Measurements from ENCODE around the gene ZC3H11A.
A peak's percentile ranks its signal among the peaks of the same experiment; 100 is the strongest.
"Not testable (repeated sequence)": the region's sequence is repeated elsewhere in the genome, so short reads cannot be mapped to it uniquely, and the experiment has no call there.

ZC3H11A gene

DNA sequence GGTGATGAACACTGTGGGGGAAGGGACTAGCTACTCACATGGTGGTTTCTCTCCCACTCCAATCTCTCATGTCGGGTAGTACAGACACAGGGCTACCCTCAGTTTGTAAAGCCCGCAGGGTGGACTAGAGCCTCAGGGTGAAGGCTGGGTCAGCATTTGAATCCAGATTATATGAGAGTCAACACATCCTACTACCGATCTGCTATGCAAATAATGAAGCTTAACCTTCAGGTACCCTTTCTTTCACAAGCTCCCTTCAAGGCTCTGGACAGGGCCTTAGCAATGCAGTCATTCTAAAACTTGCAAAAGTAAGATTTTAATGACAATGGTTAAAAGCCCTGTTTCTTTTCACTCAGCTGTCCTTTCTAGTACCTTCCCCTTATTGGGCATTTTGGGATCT lies 5.5 kb upstream of the ZC3H11A start:
- no peak for DNase-seq

DNA sequence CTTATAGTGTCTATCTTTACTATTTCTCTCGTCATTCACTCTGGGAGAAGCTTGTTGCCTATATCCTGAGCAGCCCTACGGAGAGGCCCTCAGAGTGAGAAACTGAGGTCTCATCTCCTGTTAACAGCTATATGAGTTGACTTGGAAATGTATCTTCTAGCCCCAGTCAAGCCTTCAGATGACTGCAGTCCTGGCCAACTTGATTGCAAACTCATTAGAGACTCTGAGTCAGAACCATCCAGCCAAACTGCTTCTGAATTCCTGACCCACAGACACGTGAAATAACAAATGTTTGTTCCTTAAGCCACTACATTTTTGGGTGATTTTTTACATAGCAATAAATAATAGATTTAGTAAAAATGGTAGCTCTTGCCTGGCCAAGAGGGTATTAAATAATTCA lies 3.9 kb upstream of the ZC3H11A start:
- DNase-seq, result no peak

DNA sequence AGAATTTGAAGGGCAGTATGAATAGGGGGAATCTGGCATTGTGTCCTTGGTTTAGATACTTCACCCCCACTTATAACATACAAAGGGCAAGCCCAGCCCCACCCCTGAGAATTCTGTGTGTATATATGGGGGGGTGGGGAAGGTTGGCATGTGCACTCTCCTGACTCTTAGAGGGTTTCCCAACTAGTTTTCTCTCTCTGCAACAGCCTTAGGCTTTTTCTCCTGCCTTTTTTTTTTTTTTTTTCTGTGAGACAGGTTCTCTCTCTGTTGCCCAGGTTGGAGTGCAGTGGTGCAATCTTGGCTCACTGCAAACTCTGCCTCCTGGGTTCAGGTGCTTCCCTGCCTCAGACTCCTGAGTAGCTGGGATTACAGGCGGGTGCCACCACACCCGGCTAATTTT lies 2.9 kb upstream of the ZC3H11A start:
- DNase-seq, result no peak

DNA sequence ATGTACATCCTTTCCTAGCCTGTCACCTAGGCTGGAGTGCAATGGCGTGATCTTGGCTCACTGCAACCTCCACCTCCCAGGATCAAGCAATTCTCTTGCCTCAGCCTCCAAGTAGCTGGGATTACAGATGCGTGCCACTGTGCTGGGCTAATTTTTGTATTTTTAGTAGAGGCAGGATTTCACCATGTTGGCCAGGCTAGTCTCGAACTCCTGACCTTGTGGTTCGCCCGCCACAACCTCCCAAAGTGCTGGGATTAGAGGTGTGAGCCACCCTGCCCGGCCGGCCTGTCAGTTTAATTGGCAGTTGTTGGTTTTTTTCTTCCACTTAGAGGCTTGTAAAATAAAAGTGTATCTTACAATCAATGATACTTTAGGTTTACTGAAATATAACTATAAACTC lies 1.9 kb upstream of the ZC3H11A start:
- not testable (repeated sequence) for DNase-seq

DNA sequence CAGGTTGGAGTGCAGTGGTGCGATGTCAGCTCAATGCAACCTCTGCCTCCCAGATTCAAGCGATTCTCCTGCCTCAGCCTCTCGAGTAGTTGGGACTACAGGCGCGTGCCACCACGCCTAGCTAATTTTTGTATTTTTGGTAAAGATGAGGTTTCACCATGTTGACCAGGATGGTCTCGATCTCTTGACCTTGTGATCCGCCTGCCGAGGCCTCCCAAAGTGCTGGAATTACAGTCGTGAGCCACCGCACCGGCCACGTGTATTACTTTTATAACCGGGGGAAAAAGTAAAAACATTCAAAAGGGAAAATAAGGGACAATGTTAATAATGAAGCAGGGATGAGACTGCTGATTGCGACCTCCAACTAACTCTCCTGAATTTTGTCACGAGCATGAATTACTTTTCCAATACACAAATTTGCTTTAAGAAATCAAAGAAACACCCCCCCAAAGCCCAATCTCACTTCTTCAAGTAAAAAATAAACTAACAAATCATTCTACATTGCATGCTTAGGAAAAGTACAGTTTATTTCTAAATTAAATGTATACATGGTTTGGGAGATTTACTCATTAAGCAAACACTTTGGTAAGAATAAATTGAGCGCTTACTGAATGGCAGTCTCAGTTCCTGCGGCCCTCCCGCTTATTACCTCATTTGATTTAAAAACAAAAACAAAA lies 521 bp upstream of the ZC3H11A start:
- DNase-seq, result no peak

DNA sequence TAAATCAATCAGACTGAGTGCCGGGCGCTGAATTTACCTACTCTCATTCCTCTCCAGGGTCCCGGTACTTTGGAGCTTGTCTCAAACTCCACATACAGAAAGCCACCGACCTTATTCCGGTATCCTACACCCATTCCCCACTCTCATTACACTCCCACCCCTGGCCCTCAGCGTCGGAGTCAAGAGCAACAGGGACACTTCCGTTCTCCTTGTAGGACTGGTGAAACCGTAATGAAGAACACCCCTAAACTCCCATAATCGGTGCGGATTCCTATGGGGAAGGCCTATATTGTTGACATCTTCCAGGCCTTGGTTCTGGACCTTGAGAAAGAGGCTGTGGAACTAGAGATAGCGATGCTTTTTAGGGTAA lies 798 bp downstream of the ZC3H11A start:
- peak; percentile 21 to 53 for DNase-seq

DNA sequence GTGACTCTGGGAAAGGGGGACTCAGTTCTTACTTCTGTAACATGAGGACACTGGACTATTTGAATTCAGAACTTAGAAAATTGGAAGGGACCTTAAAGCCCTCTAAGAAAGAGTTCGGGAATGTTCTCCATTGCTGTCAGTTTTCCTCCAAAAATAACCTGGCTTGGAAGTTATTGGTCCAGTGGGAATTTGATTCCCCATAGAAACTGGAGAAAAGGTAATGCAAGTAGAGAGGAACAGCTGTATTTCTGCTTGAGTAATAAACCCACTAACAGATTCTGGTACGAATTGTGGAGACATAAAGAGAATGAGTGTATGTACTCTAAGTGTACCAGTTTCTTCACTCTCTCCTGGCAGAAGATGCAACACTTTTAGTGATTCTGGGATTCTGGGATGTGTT lies 1.8 kb downstream of the ZC3H11A start:
- DNase-seq, result no peak

DNA sequence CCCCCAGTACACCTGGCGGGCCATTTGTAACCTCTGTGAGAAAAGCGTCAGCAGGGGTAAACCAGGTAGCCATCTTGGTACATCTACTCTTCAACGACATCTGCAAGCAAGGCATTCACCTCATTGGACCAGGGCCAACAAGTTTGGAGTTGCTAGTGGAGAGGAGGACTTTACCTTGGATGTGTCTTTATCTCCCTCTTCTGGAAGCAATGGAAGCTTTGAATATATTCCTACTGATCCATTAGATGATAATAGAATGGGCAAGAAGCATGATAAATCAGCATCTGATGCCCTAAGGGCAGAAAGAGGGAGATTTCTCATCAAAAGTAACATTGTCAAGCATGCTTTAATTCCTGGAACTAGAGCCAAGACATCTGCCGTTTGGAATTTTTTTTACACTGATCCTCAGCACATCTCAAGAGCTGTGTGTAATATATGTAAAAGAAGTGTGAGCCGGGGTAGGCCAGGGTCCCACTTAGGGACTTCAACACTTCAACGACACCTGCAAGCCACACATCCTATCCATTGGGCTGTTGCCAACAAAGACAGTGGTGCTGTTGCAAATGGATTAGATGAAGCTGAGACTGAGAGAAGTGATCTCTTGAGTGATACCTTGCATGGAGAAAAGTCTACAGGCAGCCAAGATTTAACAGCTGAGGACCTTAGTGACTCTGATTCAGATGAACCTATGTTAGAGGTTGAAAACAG lies 2.7 kb downstream of the ZC3H11A start:
- peak in 1 of 2 experiments; percentile 11 for DNase-seq

DNA sequence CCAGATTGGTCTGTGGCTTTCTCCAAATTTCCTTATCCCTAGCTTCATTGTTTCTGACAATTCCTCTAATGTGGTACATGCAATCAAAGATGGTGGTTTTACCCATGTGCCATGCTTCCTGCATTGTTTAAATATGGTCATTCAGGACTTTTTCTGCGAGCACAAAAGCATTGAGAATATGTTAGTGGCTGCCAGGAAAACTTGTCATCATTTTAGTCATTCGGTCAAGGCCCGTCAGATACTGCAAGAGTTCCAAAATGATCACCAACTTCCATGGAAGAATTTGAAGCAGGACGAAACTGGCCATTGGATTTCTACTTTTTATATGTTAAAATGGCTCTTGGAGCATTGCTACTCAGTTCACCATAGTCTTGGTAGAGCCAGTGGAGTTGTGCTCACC lies 3.7 kb downstream of the ZC3H11A start:
- DNase-seq, result no peak

DNA sequence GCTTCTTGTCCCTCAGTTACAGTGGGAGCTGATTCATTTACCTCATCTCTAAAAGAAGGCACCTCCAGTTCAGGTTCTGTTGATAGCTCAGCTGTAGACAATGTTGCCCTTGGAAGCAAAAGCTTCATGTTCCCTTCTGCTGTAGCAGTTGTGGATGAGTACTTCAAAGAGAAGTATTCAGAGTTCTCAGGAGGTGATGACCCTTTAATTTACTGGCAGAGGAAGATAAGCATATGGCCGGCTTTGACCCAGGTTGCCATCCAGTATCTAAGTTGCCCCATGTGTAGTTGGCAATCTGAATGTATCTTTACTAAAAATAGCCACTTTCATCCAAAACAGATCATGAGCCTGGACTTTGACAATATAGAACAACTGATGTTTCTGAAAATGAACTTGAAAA lies 4.5 kb downstream of the ZC3H11A start:
- DNase-seq, result no peak

DNA sequence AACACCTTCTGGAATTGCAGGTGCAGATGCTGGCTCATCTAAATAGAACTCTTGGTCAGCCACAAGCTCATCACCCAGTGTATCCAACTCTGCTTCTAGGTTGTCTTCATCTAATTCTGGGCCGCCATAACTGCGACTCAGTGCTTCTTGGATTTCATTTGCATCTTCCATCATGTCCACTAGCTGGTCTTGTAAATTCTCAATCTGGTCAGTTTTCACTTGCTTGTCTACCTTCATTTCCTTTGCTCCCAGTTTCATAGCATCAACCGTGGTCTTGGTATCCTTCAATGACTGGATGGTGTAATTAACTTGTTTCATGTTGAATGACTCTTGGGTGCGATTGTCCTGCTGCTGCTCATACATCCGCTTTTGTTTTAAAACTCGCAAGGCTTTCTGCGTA lies 10.3 kb downstream of the ZC3H11A start:
- no peak for DNase-seq

DNA sequence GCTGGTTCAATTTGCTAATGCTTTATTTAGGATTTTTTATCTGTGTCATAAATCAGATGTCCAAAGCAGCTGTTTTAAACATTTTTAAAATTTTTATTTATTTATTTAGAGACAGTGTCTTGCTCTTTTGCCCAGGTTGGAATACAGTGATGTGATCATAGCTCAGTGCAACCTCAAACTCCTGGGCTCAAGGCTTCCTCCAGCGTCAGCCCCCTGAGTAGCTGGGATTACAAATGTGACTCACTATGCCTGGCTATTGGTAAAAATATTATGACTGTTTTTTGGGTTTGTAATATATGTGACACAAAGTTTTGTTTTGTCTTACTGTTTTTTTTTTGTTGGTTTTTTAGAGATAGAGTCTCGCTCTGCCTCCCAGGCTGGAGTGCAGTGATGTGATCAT lies 11.8 kb downstream of the ZC3H11A start:
- no peak for DNase-seq

DNA sequence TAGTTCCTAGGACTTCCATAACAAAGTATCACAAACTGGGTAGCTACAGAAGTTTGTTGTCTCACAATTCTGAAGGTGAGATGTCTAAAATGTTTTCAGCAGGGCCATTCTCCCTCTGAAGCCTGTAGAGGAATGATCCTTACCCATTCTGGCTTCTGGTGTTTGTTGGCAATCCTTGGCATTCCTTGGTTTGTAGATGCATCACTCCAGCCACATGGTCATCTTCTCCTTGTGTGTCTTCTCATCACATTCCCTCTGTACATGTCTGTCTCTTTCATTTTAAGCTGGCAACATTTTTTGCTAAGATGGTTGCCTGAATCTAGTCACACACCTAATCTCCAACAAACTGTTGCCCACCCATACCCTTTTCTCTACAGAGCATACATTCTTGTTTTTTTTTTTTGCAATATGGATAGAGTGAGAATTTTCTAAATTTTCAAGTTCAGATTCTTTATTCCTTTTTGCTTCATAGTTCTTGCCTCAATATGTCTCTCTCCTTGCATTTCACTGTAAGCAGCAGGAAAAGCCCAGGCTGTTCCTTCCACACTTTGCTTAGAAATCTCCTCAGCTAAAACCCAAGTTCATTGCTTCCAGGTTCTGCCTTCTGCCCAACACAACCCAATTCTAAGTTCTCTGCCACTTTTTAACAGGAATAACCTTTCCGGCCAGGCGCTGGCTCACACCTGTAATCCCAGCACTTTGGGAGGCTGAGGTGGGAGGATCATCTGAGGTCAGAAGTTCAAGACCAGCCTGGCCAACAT lies 18.3 kb downstream of the ZC3H11A start:
- no peak for DNase-seq

DNA sequence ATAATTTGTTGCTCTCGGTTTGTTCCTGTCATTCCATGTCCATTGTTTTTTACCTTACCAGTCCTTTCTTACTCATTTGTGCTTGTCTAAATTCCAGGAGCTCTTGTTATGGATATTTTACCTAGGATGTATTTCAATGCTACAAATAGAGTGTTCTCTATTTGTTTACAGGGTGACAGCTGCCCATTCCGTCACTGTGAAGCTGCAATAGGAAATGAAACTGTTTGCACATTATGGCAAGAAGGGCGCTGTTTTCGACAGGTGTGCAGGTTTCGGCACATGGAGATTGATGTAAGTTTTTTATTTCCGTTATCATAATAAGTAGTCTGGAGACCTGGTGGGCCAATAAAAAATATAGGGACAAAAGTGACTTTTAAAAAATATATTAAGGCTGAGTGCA lies 23.0 kb downstream of the ZC3H11A start:
- no peak for DNase-seq

DNA sequence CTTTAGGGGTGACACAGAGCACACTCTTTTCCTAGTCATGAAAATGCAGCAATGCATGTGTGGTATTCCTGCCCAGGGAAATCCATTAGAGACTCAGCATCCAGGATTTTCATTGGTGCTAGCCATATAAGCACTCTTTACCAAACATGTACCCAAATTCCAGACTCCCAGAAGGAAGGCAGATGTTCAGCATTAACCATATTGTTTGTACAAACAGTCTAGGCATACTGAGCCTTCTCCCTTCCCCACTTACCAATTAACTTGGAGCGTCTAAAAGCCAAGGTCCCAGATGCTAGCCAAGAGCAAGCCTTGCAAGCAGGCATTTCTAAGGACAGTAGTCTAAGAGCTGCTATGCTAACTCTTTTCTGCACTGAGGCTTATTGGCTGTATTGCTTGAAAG lies 27.9 kb downstream of the ZC3H11A start:
- DNase-seq, result no peak

DNA sequence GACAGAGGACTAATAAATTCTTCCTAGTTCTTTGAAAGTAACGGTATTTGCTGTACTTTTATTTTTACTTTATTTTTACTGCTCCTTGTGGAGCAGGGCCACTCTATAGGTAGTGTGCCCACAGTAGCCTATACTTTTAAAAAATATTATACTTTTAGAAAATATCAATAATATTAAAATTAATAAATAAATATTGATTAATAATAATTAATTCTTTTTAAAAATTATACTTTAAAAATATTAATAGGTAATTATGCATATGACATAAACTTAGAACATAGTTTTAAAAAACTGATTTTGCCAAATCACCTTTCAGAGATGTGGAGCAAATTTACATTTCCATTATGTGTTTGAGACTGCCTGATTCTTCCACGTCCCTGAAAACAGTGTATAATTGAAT lies 30.8 kb downstream of the ZC3H11A start:
- DNase-seq, result no peak

DNA sequence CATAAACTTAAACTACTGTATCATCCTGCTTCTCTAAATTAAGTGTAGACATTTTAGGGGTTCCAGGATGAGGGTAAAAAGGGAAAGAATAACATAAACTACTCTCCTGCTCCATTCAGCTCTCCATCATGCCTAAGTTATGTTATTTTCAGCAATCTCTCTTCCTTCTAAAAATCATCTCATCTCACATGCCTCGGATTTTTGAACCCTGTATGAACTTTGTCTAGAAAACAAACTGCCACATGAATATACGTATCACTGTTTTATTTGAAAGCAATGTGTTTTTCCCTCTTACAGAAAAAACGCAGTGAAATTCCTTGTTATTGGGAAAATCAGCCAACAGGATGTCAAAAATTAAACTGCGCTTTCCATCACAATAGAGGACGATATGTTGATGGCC lies 32.6 kb downstream of the ZC3H11A start:
- no peak for DNase-seq

DNA sequence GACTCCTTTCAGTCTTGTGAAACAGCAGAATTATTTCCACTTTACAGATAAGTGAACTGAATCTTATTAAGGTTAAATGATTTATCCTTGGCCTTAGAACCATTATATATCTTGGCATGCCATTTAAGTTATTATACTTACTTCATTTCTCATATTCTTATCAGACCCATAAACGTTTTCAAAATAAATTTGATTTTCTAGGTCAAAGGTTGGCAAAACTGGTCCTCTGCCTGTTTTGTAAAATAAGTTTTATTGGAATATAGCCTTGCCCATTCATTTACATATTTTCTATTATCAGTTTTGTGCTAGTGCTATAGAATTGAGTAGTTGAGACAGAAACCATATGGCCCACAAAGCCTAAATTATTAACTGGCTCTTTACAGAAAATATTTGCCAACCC lies 33.1 kb downstream of the ZC3H11A start:
- DNase-seq, result no peak

DNA sequence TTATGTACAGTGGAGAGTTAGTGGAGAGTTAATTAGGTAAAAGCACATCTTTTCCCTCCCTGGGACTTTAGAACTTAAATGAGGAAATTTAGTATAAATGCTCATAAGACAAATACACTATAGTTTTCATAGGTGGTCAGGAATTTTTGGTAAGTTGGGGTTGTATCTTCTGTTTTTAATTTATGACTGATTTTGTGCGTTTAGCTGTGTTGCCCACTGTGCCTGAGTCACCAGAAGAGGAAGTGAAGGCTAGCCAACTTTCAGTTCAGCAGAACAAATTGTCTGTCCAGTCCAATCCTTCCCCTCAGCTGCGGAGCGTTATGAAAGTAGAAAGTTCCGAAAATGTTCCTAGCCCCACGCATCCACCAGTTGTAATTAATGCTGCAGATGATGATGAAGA lies 33.8 kb downstream of the ZC3H11A start:
- not testable (repeated sequence) for DNase-seq

DNA sequence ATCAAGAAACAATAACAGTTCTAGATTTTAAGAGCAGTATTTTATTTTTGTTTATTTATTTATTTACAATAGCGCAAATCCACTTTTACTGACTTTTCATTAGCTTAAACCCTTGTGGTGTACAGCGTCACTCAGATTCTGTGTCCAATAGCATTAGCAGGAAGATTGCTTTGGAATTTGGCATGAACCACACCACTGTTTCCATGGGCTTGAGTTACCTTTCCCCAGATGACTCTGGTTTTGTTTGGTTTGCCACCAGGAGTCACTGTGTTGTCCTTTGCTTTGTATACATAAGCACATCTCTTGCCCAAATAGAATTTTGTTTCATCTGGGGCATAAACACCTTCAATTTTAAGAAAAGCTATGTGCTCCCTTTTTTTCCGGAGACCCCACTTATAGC lies 40.1 kb downstream of the ZC3H11A start:
- no peak for DNase-seq

DNA sequence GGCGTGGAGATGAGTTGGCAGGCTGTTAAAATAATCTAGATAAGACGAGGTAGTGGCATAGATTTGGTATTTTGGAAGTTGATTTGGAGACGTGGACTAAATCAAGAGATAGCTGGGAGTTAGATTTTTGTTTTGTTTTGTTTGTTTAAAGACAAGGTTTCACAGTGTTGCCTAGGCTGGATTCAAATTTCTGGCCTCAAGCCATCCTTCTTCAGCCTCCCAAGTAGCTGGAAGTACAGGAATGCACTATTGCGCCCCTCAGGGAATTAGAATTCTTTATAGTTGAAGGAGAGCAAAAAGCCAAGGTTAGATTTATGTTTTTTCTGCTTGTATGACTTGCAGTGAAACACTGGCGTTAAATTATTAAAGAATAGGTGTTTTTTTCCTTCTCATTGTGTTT lies 43.7 kb downstream of the ZC3H11A start:
- DNase-seq, result no peak

DNA sequence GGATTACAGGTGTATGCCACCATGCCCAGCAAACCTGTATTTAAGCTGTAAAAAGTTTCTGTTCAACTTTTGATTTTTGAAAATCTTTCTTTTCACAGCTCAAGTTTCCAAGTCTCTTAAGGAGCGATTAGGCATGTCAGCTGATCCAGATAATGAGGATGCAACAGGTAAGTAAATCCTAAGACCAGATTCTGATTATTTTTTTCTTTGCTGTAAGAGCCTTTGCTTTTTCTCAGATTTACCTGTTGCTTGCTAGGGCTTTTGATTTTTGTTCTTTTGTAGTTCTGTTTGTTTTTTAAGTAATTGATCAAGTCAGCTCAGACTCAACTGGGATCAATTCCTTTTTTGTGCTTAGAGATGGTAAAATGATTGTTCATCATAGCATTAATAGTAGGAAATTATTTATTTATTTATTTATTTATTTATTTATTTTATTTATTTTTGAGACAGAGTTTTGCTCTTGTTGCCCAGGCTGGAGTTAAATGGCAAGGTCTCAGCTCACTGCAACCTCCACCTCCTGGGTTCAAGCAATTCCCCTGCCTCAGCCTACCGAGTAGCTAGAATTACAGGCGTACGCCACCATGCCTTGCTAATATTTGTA lies 44.9 kb downstream of the ZC3H11A start:
- DNase-seq, result no peak

DNA sequence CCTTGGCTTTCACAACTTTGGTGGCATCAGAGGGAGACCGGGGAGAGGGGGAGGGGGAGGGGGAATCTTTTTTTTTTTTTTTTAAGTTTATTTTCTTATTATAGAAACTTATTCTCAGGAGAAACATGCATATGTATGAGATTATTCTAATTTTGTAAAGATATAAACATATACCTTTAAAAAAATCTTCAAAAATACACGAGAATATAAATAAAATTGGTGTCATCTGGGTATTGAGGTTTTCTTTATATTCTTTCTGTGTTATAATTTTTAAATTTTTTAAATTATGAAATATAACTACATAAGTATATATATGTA lies 47.1 kb downstream of the ZC3H11A start:
- DNase-seq, result no peak

DNA sequence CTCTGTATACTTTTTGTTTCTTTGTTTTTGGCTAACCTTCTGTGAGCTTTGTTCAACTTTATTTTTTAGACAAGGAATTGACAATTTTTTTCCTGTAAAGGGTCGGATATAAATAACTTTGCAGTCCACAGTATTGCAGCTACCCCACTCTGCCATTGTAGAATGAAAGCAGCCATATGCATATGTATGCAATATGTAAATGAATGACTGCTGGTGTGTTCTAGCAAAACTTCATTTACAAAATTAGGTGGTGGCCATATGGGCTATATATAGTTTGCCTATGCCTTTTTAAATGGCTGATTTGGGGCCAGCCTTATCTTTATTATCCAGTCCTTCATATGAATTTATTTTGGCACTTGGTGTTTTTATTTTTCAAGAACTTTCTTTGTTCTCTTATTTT lies 48.0 kb downstream of the ZC3H11A start:
- no peak for DNase-seq
